Ishikawa (cell line): Measurements from ENCODE around the gene TRIO.

ENCODE experiments used
- FOXM1 ChIP-seq: IDR thresholded peaks from 2 replicates; pipeline ENCODE4 v1.6.1; 2012; ENCODE audit warnings: low read depth, borderline replicate concordance
- MAX ChIP-seq: IDR thresholded peaks from 2 replicates; pipeline ENCODE4 v1.6.1; 2012
- RAD21 ChIP-seq: IDR thresholded peaks from 2 replicates; pipeline ENCODE4 v1.6.1; 2012; ENCODE audit warnings: low read depth
- REST ChIP-seq: IDR thresholded peaks from 2 replicates; pipeline ENCODE4 v1.6.1; 2012; ENCODE audit warnings: low read depth, mild to moderate bottlenecking

- TF ChIP-seq RAD21 (no peak), REST (no peak), FOXM1 (no peak), MAX (no peak)
Measured at GRCh38 chr5:14256756-14257393, 113.7 kb downstream of the TRIO start.
